Endothelial cell of umbilical vein (primary cell): Measurements from ENCODE around the gene B9D2.

ENCODE experiments used
- EZH2 ChIP-seq: IDR thresholded peaks from 2 replicates; pipeline ENCODE4 v1.6.1; 2012; ENCODE audit warnings: borderline replicate concordance, low read depth, mild to moderate bottlenecking, moderate library complexity, low read length, inconsistent platforms; ENCODE audit not compliant: severe bottlenecking
- JUN ChIP-seq: IDR thresholded peaks from 2 replicates; pipeline ENCODE4 v1.6.1; 2011; ENCODE audit warnings: borderline replicate concordance, low read depth; ENCODE audit not compliant: insufficient read length, insufficient read depth
- POLR2AphosphoS5 ChIP-seq: IDR thresholded peaks from 2 replicates; pipeline ENCODE4 v1.6.1; 2012; ENCODE audit warnings: low read depth, mild to moderate bottlenecking, control low read depth, low read length, moderate library complexity; ENCODE audit not compliant: insufficient read depth
- TF ChIP-seq, protein P1 (sequence below): IDR thresholded peaks from 2 replicates; pipeline ENCODE4 v1.6.1; 2011; ENCODE audit not compliant: insufficient read depth, insufficient read length
- TF ChIP-seq, protein P2 (sequence below), 2 donors: IDR thresholded peaks; 1 replicate in 1 of 2; 2 replicates in 1 of 2; pipeline ENCODE4 v1.5.1; 2011; ENCODE audit warnings: low read length in 2 of 2, mild to moderate bottlenecking in 2 of 2, moderate library complexity in 2 of 2, control low read depth in 1 of 2, inconsistent platforms in 1 of 2, low read depth in 1 of 2; ENCODE audit not compliant: insufficient read depth in 1 of 2; ENCODE audit errors: extremely low read depth in 1 of 2

DNA sequence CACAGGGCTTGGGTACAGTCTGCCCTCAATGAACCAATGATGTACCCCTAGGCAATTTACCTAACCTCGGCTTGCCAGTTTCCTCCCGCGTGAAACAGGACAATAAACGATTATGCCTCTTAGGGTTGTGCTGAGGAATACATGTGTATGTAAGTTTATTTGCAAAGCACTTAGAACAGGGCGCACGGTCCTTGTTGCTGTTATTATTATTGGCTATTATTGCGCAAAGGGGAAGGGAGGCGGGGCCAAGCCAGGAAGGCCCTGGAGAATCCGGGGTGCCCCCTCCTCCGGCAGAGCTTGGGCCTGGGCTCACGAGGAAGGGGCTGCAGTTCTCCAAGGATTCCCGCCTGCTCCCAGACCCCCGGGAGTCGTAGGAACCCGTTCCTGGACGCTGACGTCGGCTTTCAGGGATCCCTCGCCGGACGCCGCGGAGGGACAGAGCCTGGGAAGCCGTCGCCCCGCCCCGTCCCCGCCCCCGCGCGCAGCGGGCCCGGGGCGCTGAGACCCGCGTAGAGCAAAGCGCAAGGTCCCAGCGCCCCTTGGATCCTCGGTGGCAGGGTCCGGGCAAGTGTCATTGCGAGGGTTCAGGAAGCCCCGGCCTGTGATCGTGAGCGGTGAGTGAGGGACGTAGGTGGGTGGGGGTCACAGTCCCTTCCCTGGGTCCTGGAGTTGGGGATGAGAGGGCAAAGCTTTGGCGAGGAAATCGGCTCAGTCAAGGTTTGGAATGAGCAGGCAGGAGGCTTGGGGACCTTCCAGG lies 12.5 kb upstream of the B9D2 start, which contains the start of gene TMEM91:
- TF ChIP-seq, protein P1, sequence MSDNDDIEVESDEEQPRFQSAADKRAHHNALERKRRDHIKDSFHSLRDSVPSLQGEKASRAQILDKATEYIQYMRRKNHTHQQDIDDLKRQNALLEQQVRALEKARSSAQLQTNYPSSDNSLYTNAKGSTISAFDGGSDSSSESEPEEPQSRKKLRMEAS, result no peak
- TF ChIP-seq, protein P2, sequence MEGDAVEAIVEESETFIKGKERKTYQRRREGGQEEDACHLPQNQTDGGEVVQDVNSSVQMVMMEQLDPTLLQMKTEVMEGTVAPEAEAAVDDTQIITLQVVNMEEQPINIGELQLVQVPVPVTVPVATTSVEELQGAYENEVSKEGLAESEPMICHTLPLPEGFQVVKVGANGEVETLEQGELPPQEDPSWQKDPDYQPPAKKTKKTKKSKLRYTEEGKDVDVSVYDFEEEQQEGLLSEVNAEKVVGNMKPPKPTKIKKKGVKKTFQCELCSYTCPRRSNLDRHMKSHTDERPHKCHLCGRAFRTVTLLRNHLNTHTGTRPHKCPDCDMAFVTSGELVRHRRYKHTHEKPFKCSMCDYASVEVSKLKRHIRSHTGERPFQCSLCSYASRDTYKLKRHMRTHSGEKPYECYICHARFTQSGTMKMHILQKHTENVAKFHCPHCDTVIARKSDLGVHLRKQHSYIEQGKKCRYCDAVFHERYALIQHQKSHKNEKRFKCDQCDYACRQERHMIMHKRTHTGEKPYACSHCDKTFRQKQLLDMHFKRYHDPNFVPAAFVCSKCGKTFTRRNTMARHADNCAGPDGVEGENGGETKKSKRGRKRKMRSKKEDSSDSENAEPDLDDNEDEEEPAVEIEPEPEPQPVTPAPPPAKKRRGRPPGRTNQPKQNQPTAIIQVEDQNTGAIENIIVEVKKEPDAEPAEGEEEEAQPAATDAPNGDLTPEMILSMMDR (IDR thresholded peaks at IDR 0.05; ENCODE audit: extremely low read depth in 1 of 2, insufficient read depth in 1 of 2, low read depth in 1 of 2, low read length in 2 of 2), result no peak
- TF ChIP-seq EZH2 (no peak), POLR2AphosphoS5 (no peak), JUN (no peak)
